Skeletal muscle tissue (tissue), 4 donors: ENCODE measurements around the gene SCAP. TPM values are rescaled to one million over a fixed set of nuclear protein-coding genes. Genes with fewer than 3 reads are reported as not detected.

Experiments used
- H3K27ac ChIP-seq: one replicate; pipeline ENCODE4 v1.7.0; 2013; ENCODE audit warnings: mild to moderate bottlenecking, low read depth, low read length, inconsistent platforms
- H3K27me3 ChIP-seq, 3 donors: one replicate each; pipeline ENCODE4 v1.7.0; 2013; ENCODE audit warnings: low read length in 3 of 3; ENCODE audit not compliant: control insufficient read depth in 3 of 3, insufficient read depth in 3 of 3
- H3K36me3 ChIP-seq, 3 donors: one replicate each; pipeline ENCODE4 v1.7.0; 2013; ENCODE audit warnings: low read length in 3 of 3; ENCODE audit not compliant: control insufficient read depth in 3 of 3, insufficient read depth in 3 of 3
- H3K4me1 ChIP-seq, 3 donors: one replicate each; pipeline ENCODE4 v1.7.0; 2013; ENCODE audit warnings: low read length in 3 of 3, mild to moderate bottlenecking in 3 of 3; ENCODE audit not compliant: control insufficient read depth in 3 of 3, insufficient read depth in 3 of 3
- H3K4me3 ChIP-seq, 3 donors: one replicate each; pipeline ENCODE4 v1.7.0; 2013; ENCODE audit warnings: low read length in 3 of 3
- H3K9ac ChIP-seq, 3 donors: one replicate each; pipeline ENCODE4 v1.7.0; 2013; ENCODE audit warnings: low read length in 3 of 3, mild to moderate bottlenecking in 3 of 3, moderate library complexity in 2 of 3, low read depth in 1 of 3
- H3K9me3 ChIP-seq, 3 donors: one replicate each; pipeline ENCODE4 v1.7.0; 2013; ENCODE audit warnings: low read length in 3 of 3; ENCODE audit not compliant: control insufficient read depth in 3 of 3
- total RNA-seq: library from RNA; depleted of rRNA; stranded (reverse); fragments of >200 nt; gene quantifications from one replicate; pipeline ENCODE4 v1.2.3, GENCODE V29; 2014
- donor health status: Osteomylitis.

The SCAP gene
- total RNA-seq, 1 donor from 2014 or later, result 53.8 TPM

GRCh38 chr3:47441796-47442551 lies 33.8 kb downstream of the SCAP start:
- Histone ChIP-seq H3K9me3 (no peaks in the 10 kb centered on the region), H3K27ac (peak overlapping the region; percentile 84), H3K4me1 (peaks cover 16 to 24% (median 22%) of the 10 kb centered on the region in 3 donors), H3K9ac (no peak overlapping the region), H3K27me3 (no peaks in the 10 kb centered on the region), H3K36me3 (peaks cover 4 to 16% (median 9%) of the 10 kb centered on the region in 3 donors), H3K4me3 (no peak overlapping the region)

- H3K9me3 ChIP-seq, result no peaks in the 10 kb centered on the region
- peaks cover 16 to 24% (median 22%) of the 10 kb centered on the region in 3 donors for H3K4me1 ChIP-seq
- peaks cover 4 to 16% (median 9%) of the 10 kb centered on the region in 3 donors for H3K36me3 ChIP-seq
- no peaks in the 10 kb centered on the region for H3K27me3 ChIP-seq
- no peak overlapping the region for H3K4me3 ChIP-seq
- H3K9ac ChIP-seq, result no peak overlapping the region
- H3K27ac ChIP-seq, result no peak overlapping the region
Measured at GRCh38 chr3:47440131-47440530, 35.6 kb downstream of the SCAP start.

GRCh38 chr3:47436180-47436579 lies 39.6 kb downstream of the SCAP start:
- no peaks in the 10 kb centered on the region for H3K9me3 ChIP-seq
- H3K4me1 ChIP-seq, result no peaks in the 10 kb centered on the region
- H3K4me3 ChIP-seq, result no peak overlapping the region
- H3K36me3 ChIP-seq, result peaks cover 26 to 45% (median 26%) of the 10 kb centered on the region in 3 donors
- H3K27ac ChIP-seq, result no peak overlapping the region
- no peaks in the 10 kb centered on the region for H3K27me3 ChIP-seq
- H3K9ac ChIP-seq, result no peak overlapping the region

- H3K27ac ChIP-seq, result no peak overlapping the region
- no peak overlapping the region for H3K4me3 ChIP-seq
- H3K9ac ChIP-seq, result no peak overlapping the region
- H3K4me1 ChIP-seq, result no peaks in the 10 kb centered on the region
- no peaks in the 10 kb centered on the region for H3K9me3 ChIP-seq
- no peaks in the 10 kb centered on the region for H3K27me3 ChIP-seq
- H3K36me3 ChIP-seq, result peaks cover 28 to 48% (median 33%) of the 10 kb centered on the region in 3 donors
Measured at GRCh38 chr3:47434849-47435248, 40.9 kb downstream of the SCAP start.

GRCh38 chr3:47433796-47434195 lies 41.9 kb downstream of the SCAP start:
- Histone ChIP-seq H3K27me3 (no peaks in the 10 kb centered on the region), H3K36me3 (peaks cover 26 to 46% (median 31%) of the 10 kb centered on the region in 3 donors)

GRCh38 chr3:47432673-47433072 lies 43.1 kb downstream of the SCAP start:
- H3K36me3 ChIP-seq, result peaks cover 32 to 50% (median 39%) of the 10 kb centered on the region in 3 donors
- H3K27ac ChIP-seq, result no peak overlapping the region
- H3K4me1 ChIP-seq, result no peaks in the 10 kb centered on the region
- H3K27me3 ChIP-seq, result no peaks in the 10 kb centered on the region
- no peaks in the 10 kb centered on the region for H3K9me3 ChIP-seq
- H3K9ac ChIP-seq, result no peak overlapping the region
- H3K4me3 ChIP-seq, result no peak overlapping the region

More at GRCh38 chr3:47433796-47434195, 41.9 kb downstream of the SCAP start:
- no peaks in the 10 kb centered on the region for H3K4me1 ChIP-seq
- no peak overlapping the region for H3K4me3 ChIP-seq
- no peaks in the 10 kb centered on the region for H3K9me3 ChIP-seq
- no peak overlapping the region for H3K27ac ChIP-seq
- no peak overlapping the region for H3K9ac ChIP-seq

GRCh38 chr3:47431225-47431624 lies 44.5 kb downstream of the SCAP start:
- Histone ChIP-seq H3K36me3 (peaks cover 44 to 59% (median 45%) of the 10 kb centered on the region in 3 donors), H3K4me3 (no peak overlapping the region), H3K9ac (no peak overlapping the region), H3K9me3 (no peaks in the 10 kb centered on the region), H3K4me1 (no peaks in the 10 kb centered on the region), H3K27me3 (no peaks in the 10 kb centered on the region), H3K27ac (no peak overlapping the region)

GRCh38 chr3:47430606-47431005 lies 45.1 kb downstream of the SCAP start:
- Histone ChIP-seq H3K36me3 (peaks cover 45 to 65% (median 48%) of the 10 kb centered on the region in 3 donors), H3K9ac (peak overlapping the region in 1 of 3 donors; percentile 16), H3K27me3 (no peaks in the 10 kb centered on the region), H3K4me3 (no peak overlapping the region), H3K9me3 (no peaks in the 10 kb centered on the region), H3K4me1 (no peaks in the 10 kb centered on the region), H3K27ac (no peak overlapping the region)

- Histone ChIP-seq H3K4me1 (no peaks in the 10 kb centered on the region), H3K9ac (no peak overlapping the region), H3K27me3 (no peaks in the 10 kb centered on the region), H3K27ac (no peak overlapping the region), H3K36me3 (peaks cover 48 to 66% (median 50%) of the 10 kb centered on the region in 3 donors), H3K4me3 (no peak overlapping the region), H3K9me3 (no peaks in the 10 kb centered on the region)
Measured at GRCh38 chr3:47429476-47430270, 46.1 kb downstream of the SCAP start.

GRCh38 chr3:47428662-47429061 lies 47.1 kb downstream of the SCAP start:
- Histone ChIP-seq H3K4me1 (no peaks in the 10 kb centered on the region), H3K9ac (no peak overlapping the region), H3K27ac (no peak overlapping the region), H3K4me3 (no peak overlapping the region), H3K27me3 (no peaks in the 10 kb centered on the region), H3K9me3 (no peaks in the 10 kb centered on the region), H3K36me3 (peaks cover 49 to 62% (median 52%) of the 10 kb centered on the region in 3 donors)
